ENCODE measurements around the gene KCNMA1.

DNA sequence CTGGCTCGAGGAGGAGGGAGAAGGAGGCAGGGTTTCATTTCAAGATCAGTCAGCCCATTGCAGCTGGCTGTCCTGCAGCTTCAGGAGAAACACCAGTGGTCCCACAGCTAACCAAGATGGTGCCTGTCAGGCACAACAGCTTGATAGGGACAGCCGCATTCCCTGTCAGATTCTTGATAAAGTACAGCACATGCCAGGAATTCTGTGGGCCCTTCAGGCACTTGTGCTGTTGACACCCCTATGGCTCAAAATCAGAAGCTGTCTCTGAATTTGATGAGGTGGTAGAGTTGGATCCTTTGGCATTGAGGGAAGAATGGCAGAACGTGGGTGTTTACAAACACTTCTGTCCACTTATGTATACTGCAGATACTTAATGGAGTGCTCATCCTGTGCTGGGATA, 354.3 kb downstream of the KCNMA1 start:
- TF ChIP-seq, protein P1, sequence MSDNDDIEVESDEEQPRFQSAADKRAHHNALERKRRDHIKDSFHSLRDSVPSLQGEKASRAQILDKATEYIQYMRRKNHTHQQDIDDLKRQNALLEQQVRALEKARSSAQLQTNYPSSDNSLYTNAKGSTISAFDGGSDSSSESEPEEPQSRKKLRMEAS (IDR thresholded peaks at IDR 0.05) = no peak
- TF ChIP-seq NFIC (IDR thresholded peaks at IDR 0.05) = no peak
- no peak for TF ChIP-seq TEAD4 (IDR thresholded peaks at IDR 0.05)
- TF ChIP-seq, protein P2, sequence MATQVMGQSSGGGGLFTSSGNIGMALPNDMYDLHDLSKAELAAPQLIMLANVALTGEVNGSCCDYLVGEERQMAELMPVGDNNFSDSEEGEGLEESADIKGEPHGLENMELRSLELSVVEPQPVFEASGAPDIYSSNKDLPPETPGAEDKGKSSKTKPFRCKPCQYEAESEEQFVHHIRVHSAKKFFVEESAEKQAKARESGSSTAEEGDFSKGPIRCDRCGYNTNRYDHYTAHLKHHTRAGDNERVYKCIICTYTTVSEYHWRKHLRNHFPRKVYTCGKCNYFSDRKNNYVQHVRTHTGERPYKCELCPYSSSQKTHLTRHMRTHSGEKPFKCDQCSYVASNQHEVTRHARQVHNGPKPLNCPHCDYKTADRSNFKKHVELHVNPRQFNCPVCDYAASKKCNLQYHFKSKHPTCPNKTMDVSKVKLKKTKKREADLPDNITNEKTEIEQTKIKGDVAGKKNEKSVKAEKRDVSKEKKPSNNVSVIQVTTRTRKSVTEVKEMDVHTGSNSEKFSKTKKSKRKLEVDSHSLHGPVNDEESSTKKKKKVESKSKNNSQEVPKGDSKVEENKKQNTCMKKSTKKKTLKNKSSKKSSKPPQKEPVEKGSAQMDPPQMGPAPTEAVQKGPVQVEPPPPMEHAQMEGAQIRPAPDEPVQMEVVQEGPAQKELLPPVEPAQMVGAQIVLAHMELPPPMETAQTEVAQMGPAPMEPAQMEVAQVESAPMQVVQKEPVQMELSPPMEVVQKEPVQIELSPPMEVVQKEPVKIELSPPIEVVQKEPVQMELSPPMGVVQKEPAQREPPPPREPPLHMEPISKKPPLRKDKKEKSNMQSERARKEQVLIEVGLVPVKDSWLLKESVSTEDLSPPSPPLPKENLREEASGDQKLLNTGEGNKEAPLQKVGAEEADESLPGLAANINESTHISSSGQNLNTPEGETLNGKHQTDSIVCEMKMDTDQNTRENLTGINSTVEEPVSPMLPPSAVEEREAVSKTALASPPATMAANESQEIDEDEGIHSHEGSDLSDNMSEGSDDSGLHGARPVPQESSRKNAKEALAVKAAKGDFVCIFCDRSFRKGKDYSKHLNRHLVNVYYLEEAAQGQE (IDR thresholded peaks at IDR 0.05; ENCODE audit: low read depth) = no peak
- TF ChIP-seq TAF1 (IDR thresholded peaks at IDR 0.05; ENCODE audit: low read depth) = no peak
- no peak for TF ChIP-seq CREB1 (IDR thresholded peaks at IDR 0.05; ENCODE audit: low read depth)
- no peak for TF ChIP-seq CEBPB (IDR thresholded peaks at IDR 0.05)
- no peak for TF ChIP-seq EP300 (IDR thresholded peaks at IDR 0.05; ENCODE audit: borderline replicate concordance)
- TF ChIP-seq, protein P3, sequence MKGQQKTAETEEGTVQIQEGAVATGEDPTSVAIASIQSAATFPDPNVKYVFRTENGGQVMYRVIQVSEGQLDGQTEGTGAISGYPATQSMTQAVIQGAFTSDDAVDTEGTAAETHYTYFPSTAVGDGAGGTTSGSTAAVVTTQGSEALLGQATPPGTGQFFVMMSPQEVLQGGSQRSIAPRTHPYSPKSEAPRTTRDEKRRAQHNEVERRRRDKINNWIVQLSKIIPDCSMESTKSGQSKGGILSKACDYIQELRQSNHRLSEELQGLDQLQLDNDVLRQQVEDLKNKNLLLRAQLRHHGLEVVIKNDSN (IDR thresholded peaks at IDR 0.05) = no peak
- no peak for TF ChIP-seq EGR1 (IDR thresholded peaks at IDR 0.05)
- no peak for TF ChIP-seq FOXM1 (IDR thresholded peaks at IDR 0.05; ENCODE audit: borderline replicate concordance, low read depth)
- no peak for TF ChIP-seq YY1 (IDR thresholded peaks at IDR 0.05; ENCODE audit: low read depth)

All from Ishikawa (cell line).